Measurements from ENCODE around the gene PLAAT3. TPM values are rescaled to one million over a fixed set of nuclear protein-coding genes. Genes with fewer than 3 reads are reported as not detected.
"Not testable (repeated sequence)": the region's sequence is repeated elsewhere in the genome, so short reads cannot be mapped to it uniquely, and the experiment has no call there.

Gene PLAAT3
- polyA plus RNA-seq, 1 donor from 2014 or later: not detected

GRCh38 chr11:63586451-63587166 is 27.6 kb downstream of the PLAAT3 start:
- H3K4me3 ChIP-seq (ENCODE audit: low read length): no peak overlapping the region
- no peaks in the 10 kb centered on the region for H3K9me3 ChIP-seq (ENCODE audit: low read length)
- no peaks in the 10 kb centered on the region for H3K36me3 ChIP-seq (ENCODE audit: insufficient read depth, low read length)
- H2AFZ ChIP-seq (ENCODE audit: low read depth, low read length): no peak overlapping the region
- no peak overlapping the region for H3K9ac ChIP-seq (ENCODE audit: low read length)
- H3K4me2 ChIP-seq (ENCODE audit: low read length): no peak overlapping the region
- H4K20me1 ChIP-seq (ENCODE audit: insufficient read depth): no peaks in the 10 kb centered on the region
- no peaks in the 10 kb centered on the region for H3K27me3 ChIP-seq (ENCODE audit: insufficient read depth, low read depth, low read length)
- no peaks in the 10 kb centered on the region for H3K9me2 ChIP-seq (ENCODE audit: insufficient read depth, low read length)
- H3K27ac ChIP-seq (ENCODE audit: low read length): no peak overlapping the region
- H3K79me2 ChIP-seq (replicated peaks; ENCODE audit: insufficient read depth, low read length): no peaks in the 10 kb centered on the region
- H3F3A ChIP-seq (ENCODE audit: insufficient read depth, low read length, poor library complexity, severe bottlenecking): no peaks in the 10 kb centered on the region
- TF ChIP-seq EP300 (conservative IDR thresholded peaks at IDR 0.05; ENCODE audit: poor library complexity, severe bottlenecking) (no peak), REST (IDR thresholded peaks at IDR 0.05; ENCODE audit: borderline replicate concordance) (no peak), RAD21 (conservative IDR thresholded peaks at IDR 0.05) (no peak), TAF1 (IDR thresholded peaks at IDR 0.05; ENCODE audit: low read depth) (no peak), SMC3 (conservative IDR thresholded peaks at IDR 0.05; ENCODE audit: poor library complexity) (no peak), EZH2 (IDR thresholded peaks at IDR 0.05; ENCODE audit: borderline replicate concordance, insufficient read depth, low read length, poor library complexity, severe bottlenecking) (no peak), POLR2AphosphoS5 (IDR thresholded peaks at IDR 0.05) (no peak), MXI1 (conservative IDR thresholded peaks at IDR 0.05; ENCODE audit: poor library complexity, severe bottlenecking) (no peak)
- TF ChIP-seq, protein P1, sequence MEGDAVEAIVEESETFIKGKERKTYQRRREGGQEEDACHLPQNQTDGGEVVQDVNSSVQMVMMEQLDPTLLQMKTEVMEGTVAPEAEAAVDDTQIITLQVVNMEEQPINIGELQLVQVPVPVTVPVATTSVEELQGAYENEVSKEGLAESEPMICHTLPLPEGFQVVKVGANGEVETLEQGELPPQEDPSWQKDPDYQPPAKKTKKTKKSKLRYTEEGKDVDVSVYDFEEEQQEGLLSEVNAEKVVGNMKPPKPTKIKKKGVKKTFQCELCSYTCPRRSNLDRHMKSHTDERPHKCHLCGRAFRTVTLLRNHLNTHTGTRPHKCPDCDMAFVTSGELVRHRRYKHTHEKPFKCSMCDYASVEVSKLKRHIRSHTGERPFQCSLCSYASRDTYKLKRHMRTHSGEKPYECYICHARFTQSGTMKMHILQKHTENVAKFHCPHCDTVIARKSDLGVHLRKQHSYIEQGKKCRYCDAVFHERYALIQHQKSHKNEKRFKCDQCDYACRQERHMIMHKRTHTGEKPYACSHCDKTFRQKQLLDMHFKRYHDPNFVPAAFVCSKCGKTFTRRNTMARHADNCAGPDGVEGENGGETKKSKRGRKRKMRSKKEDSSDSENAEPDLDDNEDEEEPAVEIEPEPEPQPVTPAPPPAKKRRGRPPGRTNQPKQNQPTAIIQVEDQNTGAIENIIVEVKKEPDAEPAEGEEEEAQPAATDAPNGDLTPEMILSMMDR (IDR thresholded peaks at IDR 0.05; ENCODE audit: poor library complexity, severe bottlenecking): no peak

DNA sequence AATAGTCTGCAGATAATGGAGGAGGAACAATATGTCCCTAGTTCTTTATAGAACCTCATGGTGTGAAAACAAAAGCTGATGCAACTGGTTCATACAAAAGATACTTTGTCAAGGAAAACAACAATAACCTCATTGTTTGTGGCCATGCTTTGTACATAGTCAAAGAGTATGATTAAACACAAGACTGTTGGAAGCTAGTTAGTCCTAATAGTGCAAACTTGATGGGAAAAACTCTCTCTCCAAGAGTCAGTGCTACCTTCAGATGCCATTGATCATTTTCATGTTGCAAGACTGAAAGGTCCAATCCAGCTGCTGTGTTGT is 30.9 kb downstream of the PLAAT3 start:
- TF ChIP-seq TAF1 (IDR thresholded peaks at IDR 0.05; ENCODE audit: low read depth): no peak
- TF ChIP-seq EP300 (conservative IDR thresholded peaks at IDR 0.05; ENCODE audit: poor library complexity, severe bottlenecking): no peak
- H3K9me3 ChIP-seq (ENCODE audit: low read length): no peaks in the 10 kb centered on the region
- no peak overlapping the region for H3K4me3 ChIP-seq (ENCODE audit: low read length)
- no peak overlapping the region for H3K27ac ChIP-seq (ENCODE audit: low read length)
- no peaks in the 10 kb centered on the region for H3K9me2 ChIP-seq (ENCODE audit: insufficient read depth, low read length)
- H3K79me2 ChIP-seq (replicated peaks; ENCODE audit: insufficient read depth, low read length): no peaks in the 10 kb centered on the region
- H3K27me3 ChIP-seq (ENCODE audit: insufficient read depth, low read depth, low read length): no peaks in the 10 kb centered on the region
- H4K20me1 ChIP-seq (ENCODE audit: insufficient read depth): no peaks in the 10 kb centered on the region
- no peak overlapping the region for H3K4me2 ChIP-seq (ENCODE audit: low read length)
- H3K36me3 ChIP-seq (ENCODE audit: insufficient read depth, low read length): no peaks in the 10 kb centered on the region
- H3F3A ChIP-seq (ENCODE audit: insufficient read depth, low read length, poor library complexity, severe bottlenecking): no peaks in the 10 kb centered on the region
- H2AFZ ChIP-seq (ENCODE audit: low read depth, low read length): no peak overlapping the region
- no peak overlapping the region for H3K9ac ChIP-seq (ENCODE audit: low read length)

GRCh38 chr11:63581224-63581623 is 33.0 kb downstream of the PLAAT3 start:
- H3F3A ChIP-seq (ENCODE audit: insufficient read depth, low read length, poor library complexity, severe bottlenecking); H3K79me2 ChIP-seq (replicated peaks; ENCODE audit: insufficient read depth, low read length); H3K9ac ChIP-seq (ENCODE audit: low read length); H3K27me3 ChIP-seq (ENCODE audit: insufficient read depth, low read depth, low read length); H4K20me1 ChIP-seq (ENCODE audit: insufficient read depth); H3K4me3 ChIP-seq (ENCODE audit: low read length); H3K27ac ChIP-seq (ENCODE audit: low read length); H3K9me3 ChIP-seq (ENCODE audit: low read length); H3K4me2 ChIP-seq (ENCODE audit: low read length); H3K36me3 ChIP-seq (ENCODE audit: insufficient read depth, low read length); H3K9me2 ChIP-seq (ENCODE audit: insufficient read depth, low read length); H2AFZ ChIP-seq (ENCODE audit: low read depth, low read length): not testable (repeated sequence)

DNA sequence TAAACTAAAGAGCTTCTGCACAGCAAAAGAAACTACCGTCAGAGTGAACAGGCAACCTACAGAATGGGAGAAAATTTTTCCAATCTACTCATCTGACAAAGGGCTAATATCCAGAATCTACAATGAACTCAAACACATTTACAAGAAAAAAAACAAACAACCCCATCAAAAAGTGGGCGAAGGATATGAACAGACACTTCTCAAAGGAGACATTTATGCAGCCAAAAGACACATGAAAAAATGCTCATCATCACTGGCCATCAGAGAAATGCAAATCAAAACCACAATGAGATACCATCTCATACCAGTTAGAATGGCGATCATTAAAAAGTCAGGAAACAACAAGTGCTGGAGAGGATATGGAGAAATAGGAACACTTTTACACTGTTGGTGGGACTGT is 35.4 kb downstream of the PLAAT3 start:
- not testable (repeated sequence) for H4K20me1 ChIP-seq (ENCODE audit: insufficient read depth); H3K4me3 ChIP-seq (ENCODE audit: low read length); H2AFZ ChIP-seq (ENCODE audit: low read depth, low read length); H3K9me3 ChIP-seq (ENCODE audit: low read length); H3K27ac ChIP-seq (ENCODE audit: low read length); H3K27me3 ChIP-seq (ENCODE audit: insufficient read depth, low read depth, low read length); H3K79me2 ChIP-seq (replicated peaks; ENCODE audit: insufficient read depth, low read length); H3K36me3 ChIP-seq (ENCODE audit: insufficient read depth, low read length); H3K4me2 ChIP-seq (ENCODE audit: low read length); H3K9ac ChIP-seq (ENCODE audit: low read length); H3F3A ChIP-seq (ENCODE audit: insufficient read depth, low read length, poor library complexity, severe bottlenecking); H3K9me2 ChIP-seq (ENCODE audit: insufficient read depth, low read length)

All from neural cell (in vitro differentiated cells).